GM21381 (cell line): ENCODE results near the gene ACADM.
"Not testable (repeated sequence)": the region's sequence is repeated elsewhere in the genome, so short reads cannot be mapped to it uniquely, and the experiment has no call there.

Experiments
- ATAC-seq: cut with Tn5 transposase; IDR thresholded peaks from one replicate; pipeline ENCODE4 v1.9.1; 2021; ENCODE audit warnings: mild to moderate bottlenecking, moderate library complexity; ENCODE audit not compliant: unreplicated experiment

The ACADM gene

GRCh38 chr1:75792091-75792490 is 67.6 kb downstream of the ACADM start:
- ATAC-seq, result no peak

- ATAC-seq, result no peak
These were observed 69.9 kb downstream of the ACADM start for GRCh38 chr1:75794382-75794781.

- no peak for ATAC-seq
These were observed 71.2 kb downstream of the ACADM start for GRCh38 chr1:75795703-75796193.

- ATAC-seq, result no peak
These were observed 72.1 kb downstream of the ACADM start, which contains the start of gene MSH4 for GRCh38 chr1:75796376-75797272. MSH4 (plus strand) TSS chr1:75796882; CDS start chr1:75796986, 104 bp downstream.

GRCh38 chr1:75797273-75797588 is 72.7 kb downstream of the ACADM start:
- ATAC-seq, result no peak

- ATAC-seq, result no peak
These were observed 73.2 kb downstream of the ACADM start for GRCh38 chr1:75797606-75798216.

GRCh38 chr1:75801480-75801879 is 77.0 kb downstream of the ACADM start:
- not testable (repeated sequence) for ATAC-seq

GRCh38 chr1:75808921-75809320 is 84.4 kb downstream of the ACADM start:
- no peak for ATAC-seq

GRCh38 chr1:75810113-75810512 is 85.6 kb downstream of the ACADM start:
- ATAC-seq, result not testable (repeated sequence)

GRCh38 chr1:75811211-75811981 is 86.9 kb downstream of the ACADM start:
- no peak for ATAC-seq

- ATAC-seq, result no peak
These were observed 87.6 kb downstream of the ACADM start for GRCh38 chr1:75812065-75812464.
